CD4-positive, alpha-beta T cell treated with Interleukin-10 for 1 hour (primary cell): Measurements from ENCODE around the gene KCTD7.
"Not testable (repeated sequence)": the region's sequence is repeated elsewhere in the genome, so short reads cannot be mapped to it uniquely, and the experiment has no call there.

Source experiments
- DNase-seq: peaks from one replicate; pipeline ENCODE4 v3.0.0-alpha.2; 2020

Gene KCTD7

DNA sequence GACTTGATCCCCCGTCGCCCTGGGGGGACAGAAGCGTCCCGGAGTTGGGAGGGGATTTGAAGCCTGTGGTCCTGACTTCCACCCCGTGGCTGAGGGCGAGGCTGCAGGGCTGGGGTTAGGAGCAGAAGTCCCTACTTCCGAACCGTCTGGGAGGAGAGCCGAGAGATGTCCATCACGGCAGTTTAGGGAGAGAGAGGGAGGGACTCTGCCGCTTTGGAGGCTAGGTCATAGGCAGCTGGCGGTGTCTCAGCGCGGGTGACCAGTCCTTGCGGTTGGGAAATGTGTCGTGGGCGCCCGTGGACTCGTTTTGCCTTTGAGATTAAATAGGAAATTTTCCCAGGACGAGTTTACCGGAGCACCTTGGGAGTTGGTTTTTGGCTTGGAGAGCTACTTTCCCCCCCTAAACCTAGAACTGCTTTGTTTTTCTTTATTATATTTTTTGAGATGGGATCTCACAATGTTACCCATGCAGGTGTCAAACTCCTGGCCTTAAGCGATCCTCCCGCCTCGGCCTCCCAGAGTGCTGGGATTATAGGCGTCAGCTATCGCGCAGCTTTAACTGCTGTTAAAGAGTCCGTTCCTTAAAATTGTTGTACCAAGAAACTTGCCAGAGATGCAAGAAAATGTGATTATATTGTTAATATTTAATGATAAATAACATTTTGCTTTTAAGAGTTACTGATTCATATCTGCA, 26.6 kb downstream of the KCTD7 start:
- DNase-seq = not testable (repeated sequence)

DNA sequence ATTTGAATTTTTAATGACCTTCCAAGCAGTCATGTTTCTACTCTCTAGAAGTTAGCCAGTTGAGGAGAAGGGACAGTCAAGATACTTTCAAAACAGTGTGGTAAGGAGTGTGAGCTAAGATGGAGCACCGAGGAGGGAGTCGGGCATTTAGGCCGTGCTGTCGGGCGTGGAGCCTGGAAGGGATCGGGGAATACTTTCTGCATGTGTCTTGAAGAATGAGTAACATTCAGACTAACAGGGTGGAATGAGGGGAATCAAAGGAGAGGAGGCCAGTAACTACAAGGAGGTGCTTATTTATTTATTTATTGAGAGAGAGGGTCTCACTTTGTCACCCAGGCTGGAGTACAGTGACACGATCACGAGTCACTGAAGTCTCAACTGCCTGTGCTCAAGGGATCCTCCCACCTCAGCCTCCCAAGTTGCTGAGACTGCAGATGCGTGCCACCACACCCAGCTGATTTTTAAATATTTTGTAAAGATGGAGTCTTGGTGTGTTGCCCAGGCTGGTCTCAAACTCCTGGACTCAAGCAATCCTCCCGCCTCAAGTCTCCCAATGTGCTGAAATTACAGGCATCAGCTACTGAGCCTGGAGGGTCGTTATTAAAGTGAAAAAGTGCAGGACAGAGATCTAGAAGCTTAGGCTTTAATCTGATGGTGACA, 27.3 kb downstream of the KCTD7 start:
- DNase-seq = not testable (repeated sequence)

DNA sequence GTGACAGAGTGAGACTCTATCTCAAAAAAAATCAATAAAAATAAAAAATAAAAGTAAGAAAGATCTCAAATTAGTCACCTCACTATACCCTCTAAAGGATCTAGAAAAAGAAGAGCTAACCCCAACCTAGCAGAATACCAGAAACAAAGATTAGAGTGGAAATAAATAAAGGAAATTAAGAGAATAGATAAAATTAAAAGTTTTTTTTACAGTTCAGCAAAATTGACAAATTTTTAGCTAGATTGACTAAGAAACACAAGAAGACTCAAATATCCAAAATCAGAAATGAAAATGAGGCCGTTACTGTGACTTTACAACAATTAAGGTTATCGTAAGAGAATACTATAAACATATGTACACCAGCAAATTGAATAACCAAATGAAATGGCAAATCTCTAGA, 29.1 kb downstream of the KCTD7 start:
- no peak for DNase-seq

DNA sequence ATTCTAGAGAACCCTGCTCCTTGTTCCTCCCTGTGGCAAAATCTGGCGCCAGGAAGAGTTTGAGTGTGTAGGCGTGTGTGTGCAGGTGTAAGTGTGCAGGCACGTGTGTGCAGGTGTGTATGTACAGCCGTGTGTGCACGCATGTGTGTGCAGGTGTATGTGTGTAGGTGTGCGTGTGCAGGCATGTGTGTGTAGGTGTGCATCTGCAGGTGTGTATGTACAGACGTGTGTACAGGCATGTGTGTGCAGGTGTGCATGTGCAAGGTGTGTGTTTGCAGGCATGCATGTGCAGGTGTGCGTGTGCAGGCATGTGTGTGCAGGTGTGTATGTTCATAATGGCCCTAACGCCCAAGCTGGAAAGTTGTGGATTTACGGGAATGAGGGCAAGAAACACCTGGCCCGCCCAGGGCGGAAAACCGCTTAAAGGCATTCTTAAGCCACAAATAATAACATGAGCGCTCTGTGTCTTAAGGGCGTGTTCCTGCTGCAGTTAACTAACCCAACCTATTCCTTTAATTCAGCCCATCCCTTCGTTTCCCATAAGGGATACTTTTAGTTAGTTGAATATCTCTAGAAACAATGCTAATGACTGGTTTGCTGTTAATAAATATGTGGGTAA, 34.1 kb downstream of the KCTD7 start:
- no peak for DNase-seq

DNA sequence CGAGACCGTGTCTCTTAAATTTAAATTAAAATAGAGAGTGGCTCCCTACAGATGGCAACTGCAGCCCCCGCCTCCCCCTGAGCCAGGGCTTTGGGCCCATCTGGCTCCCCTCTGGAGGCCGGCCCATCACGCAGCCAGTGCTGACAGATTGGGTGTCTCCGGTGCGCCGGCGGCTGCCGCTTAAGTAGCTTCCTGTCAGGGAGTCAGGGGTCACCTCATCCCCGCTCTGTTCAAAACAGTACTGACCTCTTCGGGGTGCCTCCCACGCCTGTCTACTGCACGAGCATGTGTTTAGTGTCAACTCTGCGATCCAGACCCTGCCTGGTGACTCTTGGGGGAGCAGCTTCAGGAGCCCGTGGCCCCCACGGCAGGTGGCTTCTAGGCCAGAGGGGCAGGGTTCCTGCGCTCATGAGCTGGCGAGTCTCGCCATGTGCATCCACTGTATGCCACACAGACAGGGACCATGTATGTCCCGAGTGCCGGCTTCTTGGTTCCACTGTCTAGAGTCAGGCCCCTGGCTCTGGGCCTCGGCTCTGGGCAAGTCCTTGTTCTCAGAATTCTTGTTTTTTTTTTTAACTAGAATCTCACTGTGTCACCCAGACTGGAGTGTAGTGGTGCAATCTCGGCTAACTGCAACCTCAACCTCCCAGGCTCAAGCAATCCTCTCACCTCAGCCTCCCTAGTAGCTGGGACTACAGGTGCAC, 36.1 kb downstream of the KCTD7 start:
- no peak for DNase-seq

DNA sequence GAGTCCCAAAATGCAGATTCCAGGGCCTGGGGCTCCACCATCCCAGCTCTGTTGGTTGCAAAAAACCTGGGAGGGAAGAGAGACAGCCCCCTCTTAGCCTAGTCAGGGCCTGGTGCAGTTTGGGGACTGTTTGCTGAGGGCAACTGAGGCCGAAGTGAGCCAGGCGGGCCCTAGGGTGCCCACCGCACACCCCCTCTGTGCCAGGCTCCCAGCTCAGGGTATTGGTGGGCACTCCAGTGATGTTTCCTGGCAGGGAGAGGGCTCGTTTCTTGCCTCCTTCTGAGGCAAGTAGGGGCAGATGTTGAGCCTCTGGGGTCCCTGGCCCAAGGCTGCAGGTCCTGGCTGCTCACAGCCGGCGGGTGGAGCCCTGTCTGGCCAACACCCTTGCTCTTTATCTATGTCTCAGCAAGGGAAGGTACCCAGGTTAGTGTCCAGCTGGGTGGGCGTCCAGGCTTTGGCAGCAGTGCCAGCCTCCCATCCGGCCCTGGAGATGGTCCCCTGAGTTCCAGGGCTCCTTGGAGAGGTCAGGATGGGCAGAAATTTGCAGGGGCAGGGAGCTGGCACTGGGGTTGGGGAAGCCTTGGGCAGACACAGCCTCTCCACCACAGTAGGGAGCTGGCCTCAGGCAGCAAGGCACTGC, 37.8 kb downstream of the KCTD7 start:
- no peak for DNase-seq

DNA sequence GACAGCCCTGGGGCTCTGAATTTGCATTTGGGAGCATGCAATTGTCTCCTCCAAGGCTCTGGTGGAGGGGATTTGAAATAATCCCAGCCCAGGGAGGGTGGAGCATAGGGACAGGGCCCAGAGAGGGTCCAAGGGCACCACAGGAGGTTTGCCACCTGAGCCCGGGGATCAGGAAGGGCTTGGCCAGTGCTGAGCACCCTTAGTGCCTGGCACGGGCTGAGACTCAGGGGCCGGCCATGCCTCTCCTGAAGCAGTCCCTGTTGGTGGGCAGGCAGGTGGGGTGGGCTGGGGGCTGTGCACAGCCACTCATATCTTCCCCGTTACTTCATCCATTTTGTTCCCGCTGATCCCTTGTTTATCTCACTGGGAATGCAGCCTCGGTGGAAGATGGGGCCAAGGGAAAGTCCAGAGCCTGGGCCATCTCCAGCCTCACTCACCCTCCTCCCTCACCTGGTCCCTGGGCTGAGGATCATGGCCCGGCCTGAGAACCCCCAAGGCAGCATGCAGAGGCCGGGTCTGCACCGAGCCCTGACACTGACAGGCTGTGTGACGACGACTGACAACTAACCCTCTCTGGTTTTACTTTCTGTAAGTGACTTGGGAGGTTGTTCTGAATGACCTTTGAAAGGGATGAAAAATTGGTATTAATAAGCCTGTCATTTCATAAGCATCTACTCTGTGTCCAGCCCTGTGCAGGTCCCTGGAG, 38.5 kb downstream of the KCTD7 start:
- DNase-seq = no peak

DNA sequence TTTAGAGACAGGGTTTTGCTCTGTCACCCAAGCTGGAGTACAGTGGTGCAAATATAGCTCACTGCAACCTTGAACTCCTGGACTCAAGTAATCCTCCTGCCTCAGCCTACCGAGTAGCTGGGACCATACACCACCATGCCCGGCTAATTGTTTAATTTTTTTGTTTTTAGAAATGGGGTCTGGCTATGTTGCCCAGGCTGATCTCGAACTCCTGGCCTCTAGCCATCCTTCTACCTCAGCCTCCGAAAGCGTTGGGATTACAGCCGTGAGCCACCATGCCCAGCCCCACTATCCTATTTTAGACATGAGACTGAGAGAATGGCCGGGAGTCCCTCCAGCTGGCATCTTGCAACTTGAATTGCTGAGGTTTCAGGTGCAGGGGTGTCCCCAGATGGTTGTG, 39.4 kb downstream of the KCTD7 start:
- DNase-seq = no peak

DNA sequence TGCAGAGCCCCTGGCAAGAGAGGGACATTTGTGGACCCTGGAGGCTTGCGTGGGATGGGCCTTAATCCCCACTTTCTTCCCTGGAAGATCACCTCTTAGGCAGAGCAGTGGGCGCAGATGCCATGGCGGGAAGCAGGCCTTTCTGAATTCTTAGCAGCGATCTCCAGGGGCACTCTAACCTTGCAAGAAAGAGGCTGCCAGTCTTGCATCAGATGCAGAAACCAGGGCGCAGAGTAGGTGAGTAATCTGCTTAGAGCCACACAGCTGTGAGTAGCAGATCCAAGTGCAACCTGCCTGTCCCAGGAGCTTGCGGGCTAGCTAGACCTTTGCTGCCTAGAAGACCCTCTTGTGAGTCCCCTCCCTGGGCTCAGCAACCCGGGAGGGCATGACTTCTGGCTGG, 40.0 kb downstream of the KCTD7 start:
- DNase-seq = no peak

DNA sequence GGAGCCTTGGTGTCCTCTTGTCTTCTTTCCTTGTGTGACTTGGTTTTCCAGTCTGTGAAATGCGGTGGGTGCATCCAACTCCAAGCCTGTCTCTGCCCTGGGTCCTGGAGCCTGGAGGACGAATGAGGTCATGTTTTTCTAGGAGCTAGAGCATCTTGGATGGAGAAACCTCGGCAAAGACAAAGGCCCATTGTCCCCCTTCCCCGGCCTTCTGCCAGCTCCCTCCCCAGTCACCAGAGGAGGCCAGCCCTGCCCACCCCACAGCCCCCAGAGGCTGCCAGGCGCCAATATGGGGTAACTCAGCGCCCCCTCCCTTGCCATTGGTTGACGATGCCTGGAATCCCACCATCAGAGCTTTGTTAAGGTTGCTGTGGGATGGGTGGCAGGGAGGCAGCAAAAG, 40.4 kb downstream of the KCTD7 start:
- no peak for DNase-seq

DNA sequence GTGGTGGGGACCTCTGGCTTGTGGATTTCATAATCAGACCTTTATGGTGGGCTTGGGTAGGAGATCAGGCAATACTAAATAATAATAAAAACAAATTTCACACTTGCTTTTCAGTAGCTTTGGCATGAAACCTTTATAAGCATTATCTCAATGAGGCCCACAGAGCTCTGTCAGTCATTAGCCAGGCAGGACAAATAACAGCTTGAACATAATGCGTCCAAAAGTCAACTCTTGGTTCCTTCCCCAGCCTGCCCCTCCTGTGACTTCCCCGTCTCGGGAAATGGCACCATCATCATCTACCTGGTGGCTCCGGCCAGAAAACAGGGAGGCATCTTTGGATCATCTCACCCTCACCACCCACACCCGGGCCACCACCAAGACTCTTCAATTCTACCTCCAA, 40.8 kb downstream of the KCTD7 start:
- no peak for DNase-seq

DNA sequence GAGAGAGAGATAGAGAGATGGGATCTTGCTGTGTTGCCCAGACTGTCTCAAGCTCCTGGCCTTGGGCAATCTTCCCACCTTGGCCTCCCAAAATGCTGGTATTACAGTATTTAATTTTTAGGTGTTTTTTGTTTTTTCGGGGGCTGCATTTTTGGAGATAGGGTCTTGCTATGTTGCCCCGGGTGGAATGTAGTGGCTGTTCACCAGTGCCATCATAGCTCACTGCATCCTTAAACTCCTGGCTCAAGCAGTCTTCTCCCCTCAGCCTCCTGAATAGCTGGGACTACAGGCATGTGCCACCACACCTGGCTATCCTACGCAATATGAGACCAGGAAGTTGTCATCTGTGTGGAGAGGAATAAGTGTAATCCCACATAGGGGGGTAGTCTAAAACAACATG, 42.4 kb downstream of the KCTD7 start:
- no peak for DNase-seq

DNA sequence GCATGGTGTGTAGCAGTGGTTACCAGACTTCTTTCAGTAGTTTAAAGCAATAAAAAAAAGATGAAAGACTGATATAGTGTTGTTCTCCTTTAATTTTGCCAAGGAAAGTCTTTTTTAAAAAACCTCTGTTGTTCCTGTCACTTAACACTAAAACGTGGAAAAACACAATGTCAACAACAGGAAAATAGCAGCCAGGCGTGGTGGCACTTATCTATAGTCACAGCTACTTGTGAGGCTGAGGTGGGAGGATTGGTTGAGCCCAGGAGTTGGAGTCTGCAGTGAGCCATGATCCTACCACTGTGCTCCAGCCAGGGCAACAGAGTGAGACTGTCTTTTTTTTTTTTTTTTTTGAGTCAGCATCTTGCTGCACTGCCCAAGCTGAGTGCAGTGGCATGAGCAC, 42.8 kb downstream of the KCTD7 start:
- not testable (repeated sequence) for DNase-seq

DNA sequence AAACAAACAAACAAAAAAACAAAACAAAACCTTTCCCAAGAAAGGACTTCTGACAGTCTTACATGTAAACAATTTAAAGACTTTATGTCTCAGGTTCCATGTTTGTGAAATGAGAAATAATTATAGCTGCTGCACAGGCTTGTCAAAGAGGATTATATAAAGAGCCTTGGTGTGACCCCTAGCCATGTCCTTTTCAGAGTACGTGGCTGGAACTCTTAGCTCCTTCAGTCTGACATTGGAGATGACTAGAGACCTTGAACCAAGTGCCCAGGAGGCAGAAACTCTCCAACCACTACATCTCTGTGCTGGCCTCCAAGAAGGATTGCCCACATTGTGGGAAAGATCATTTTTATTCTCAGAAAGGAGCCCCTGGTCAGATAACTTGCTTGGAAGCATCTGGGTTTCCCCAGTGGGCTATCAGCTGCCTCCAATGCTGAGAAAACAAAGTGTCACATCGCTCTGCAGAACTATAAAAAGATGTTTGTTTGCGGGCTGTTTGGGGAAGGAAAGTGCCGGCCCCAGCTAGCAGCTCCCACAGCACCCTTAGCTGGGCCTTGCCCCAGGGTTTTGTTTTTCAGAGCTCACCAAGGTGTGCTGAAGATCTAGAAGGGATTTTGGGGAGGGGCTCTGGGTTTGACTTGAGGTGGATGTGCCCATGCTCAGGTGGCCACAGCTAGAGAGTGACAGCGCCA, 43.9 kb downstream of the KCTD7 start:
- DNase-seq = not testable (repeated sequence)

DNA sequence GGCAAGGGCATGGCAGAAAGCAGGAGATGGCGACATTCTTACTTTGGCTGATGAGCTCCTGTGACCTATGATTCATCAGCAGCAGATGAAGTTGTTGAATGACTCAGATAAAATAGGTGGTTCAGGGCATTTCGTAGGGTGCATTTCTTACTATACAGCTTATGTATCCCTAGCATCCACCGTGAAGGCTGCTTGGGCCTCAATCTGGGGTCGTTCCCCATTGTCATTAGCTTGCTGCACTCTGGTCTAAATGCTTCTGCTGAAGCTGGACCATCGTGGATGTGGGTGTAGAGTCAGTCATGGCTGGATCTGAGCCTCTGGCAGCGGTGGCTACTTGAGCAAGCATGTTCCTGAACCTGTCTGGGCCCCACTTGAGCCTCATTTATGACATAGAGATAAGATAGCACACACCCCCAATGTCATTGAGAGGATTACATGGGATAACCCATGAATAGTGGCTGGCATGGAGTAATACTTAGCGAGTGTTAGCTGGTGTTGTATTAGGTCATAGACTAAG, 44.5 kb downstream of the KCTD7 start:
- not testable (repeated sequence) for DNase-seq

DNA sequence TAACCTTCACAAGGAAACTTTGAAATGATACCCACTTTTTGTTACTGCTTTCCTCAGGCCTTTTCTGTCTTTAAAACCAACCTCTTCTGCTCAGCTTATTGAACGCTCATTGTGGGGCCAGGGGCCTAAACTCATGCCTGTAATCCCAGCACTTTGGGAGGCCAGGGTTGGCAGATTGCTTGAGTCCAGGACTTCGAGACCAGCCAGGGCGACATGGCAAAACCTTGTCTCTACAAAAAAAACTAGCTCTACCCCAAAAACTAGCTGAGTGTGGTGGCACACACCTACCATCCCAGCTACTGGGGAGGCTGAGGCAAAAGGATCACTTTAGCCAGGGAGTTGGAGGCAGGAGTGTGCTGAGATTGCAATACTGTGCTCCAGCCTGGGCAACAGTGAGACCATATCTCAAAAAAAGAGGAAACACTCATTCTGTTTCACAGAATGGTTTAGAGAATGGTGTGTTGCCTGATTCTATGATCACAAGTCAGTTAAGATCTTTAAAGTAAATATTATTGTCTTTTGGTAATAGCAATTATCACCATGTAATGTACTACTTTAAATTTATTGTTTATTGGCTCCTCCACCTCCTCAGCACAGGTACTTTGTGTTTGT, 51.1 kb downstream of the KCTD7 start:
- no peak for DNase-seq

DNA sequence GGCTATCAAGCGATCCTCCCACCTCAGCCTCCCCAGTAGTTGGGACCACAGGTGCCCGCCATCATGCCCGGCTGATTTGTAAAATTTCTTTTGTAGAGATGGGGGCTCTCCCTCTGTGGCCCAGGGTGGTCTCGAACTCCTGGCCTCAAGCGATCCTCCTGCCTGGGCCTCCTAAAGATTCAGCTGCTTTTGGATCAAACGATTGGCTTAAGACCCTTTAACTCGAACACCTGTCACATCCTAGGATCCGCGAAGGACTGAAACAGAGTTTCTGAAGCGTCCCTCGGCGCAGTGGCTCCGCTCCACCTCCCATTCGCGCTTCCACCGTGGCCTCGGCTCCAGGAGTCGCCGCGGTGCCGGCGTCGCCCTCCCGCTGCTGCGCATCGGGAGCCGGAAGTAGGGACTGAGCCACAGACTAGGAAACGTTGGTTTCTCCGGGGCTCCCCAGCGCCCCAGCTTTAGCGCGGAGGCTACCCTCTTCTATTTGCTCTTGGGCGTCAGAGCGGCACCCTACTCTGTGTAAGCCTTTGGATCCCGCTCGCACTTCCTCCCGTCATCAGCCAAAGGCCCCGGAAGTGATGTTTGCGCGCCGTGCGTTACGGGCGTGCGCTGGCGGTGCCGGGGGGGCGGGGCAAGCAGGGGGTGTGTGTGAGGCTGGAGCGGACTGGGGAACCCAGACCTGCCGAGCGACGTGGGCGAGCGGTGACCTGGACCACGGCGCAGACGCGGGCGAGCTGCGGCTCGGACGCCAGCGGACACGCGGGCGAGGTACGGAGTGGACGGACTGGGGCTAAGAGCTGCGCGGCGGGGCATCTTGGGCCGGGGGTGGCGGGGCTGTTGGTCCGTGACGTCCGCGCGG, 53.0 kb downstream of the KCTD7 start:
- peak; percentile 95 for DNase-seq

DNA sequence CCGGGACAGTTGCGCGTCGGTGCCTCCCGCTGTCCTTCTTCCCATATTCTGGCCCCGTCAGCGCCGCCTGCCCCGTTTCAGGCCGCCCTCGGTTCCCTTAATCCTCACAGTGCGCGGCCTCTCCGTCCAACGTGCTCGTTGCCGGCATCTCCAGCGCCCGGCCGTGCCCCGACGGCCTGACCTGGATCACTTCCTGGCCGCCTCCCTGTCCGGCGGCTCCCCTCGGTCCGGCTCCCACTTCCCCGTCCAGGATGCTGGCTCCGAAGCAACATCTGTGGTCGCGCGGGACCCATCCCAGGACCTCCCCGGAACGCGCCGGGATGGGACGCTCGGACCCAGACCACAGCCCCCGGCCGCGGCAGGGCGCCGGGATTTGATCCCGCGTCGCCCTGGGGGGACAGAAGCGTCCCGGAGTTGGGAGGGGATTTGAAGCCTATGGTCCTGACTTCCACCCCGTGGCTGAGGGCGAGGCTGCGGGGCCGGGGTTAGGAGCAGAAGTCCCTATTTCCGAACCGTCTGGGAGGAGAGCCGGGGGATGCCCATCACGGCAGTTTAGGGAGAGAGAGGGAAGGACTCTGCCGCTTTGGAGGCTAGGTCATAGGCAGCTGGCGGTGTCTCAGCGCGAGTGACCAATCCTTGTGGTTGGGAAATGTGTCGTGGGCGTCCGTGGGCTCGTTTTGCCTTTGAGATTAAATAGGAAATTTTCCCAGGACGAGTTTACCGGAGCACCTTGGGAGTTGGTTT, 53.8 kb downstream of the KCTD7 start:
- DNase-seq = no peak

DNA sequence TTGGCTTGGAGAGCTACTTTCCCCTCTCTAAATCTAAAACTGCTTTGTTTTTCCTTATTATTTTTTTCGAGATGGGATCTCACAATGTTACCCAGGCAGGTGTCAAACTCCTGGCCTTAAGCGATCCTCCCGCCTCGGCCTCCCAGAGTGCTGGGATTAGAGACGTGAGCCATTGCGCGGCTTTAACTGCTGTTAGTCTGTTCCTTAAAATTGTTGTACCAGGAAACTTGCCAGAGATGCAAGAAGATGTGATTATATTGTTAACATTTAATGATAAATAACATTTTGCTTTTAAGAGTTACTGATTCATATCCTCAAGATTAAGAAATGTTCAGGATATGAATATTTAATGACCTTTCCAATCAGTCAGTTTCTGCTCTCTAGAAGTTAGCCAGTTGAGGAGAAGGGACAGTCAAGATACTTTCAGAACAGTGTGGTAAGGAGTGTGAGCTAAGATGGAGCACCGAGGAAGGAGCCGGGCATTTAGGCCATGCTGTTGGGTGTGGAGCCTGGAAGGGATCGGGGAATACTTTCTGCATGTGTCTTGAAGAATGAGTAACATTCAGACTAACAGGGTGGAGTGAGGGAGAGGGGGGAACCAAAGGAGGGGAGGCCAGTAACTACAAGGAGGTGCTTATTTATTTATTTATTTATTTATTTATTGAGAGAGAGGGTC, 54.6 kb downstream of the KCTD7 start:
- not testable (repeated sequence) for DNase-seq
